ENCODE measurements around the gene FGD3.
A peak's percentile ranks its signal among the peaks of the same experiment; 100 is the strongest.

FGD3 gene

GRCh38 chr9:92934321-92934720 is 13.0 kb upstream of the FGD3 start:
- TF ChIP-seq EZH2phosphoT487 (conservative IDR thresholded peaks at IDR 0.05; ENCODE audit: low read length) (no peak), CTCF (IDR thresholded peaks at IDR 0.05; ENCODE audit: insufficient read depth, low read length, poor library complexity, severe bottlenecking) (no peak)
- Histone ChIP-seq H3K4me2 (ENCODE audit: low read depth, low read length, poor library complexity, severe bottlenecking) (no peak overlapping the region), H3F3A (ENCODE audit: insufficient read depth) (no peaks in the 10 kb centered on the region), H3K4me3 (ENCODE audit: insufficient read depth, low read length, poor library complexity, severe bottlenecking) (no peak overlapping the region), H3K27ac (ENCODE audit: low read depth, low read length) (no peak overlapping the region), H3K9me3 (ENCODE audit: insufficient read depth, low read length) (no peaks in the 10 kb centered on the region), H3K79me2 (ENCODE audit: insufficient read depth, low read length) (no peaks in the 10 kb centered on the region), H2AFZ (ENCODE audit: low read depth, low read length, severe bottlenecking) (peak overlapping the region; percentile 28), H3K27me3 (ENCODE audit: low read length) (no peaks in the 10 kb centered on the region), H4K20me1 (ENCODE audit: low read depth, low read length) (no peaks in the 10 kb centered on the region), H3K9ac (ENCODE audit: low read length) (no peak overlapping the region), H3K36me3 (ENCODE audit: low read length) (no peaks in the 10 kb centered on the region), H3K9me2 (replicated peaks; ENCODE audit: insufficient read depth, low read length) (no peaks in the 10 kb centered on the region)

GRCh38 chr9:92938025-92938424 is 9.3 kb upstream of the FGD3 start:
- H3K79me2 ChIP-seq (ENCODE audit: insufficient read depth, low read length) = no peaks in the 10 kb centered on the region
- no peak overlapping the region for H3K4me3 ChIP-seq (ENCODE audit: insufficient read depth, low read length, poor library complexity, severe bottlenecking)
- no peak overlapping the region for H3K4me2 ChIP-seq (ENCODE audit: low read depth, low read length, poor library complexity, severe bottlenecking)
- H3K27ac ChIP-seq (ENCODE audit: low read depth, low read length) = no peak overlapping the region
- H4K20me1 ChIP-seq (ENCODE audit: low read depth, low read length) = no peaks in the 10 kb centered on the region
- H3K27me3 ChIP-seq (ENCODE audit: low read length) = no peaks in the 10 kb centered on the region
- no peaks in the 10 kb centered on the region for H3K9me2 ChIP-seq (replicated peaks; ENCODE audit: insufficient read depth, low read length)
- H3F3A ChIP-seq (ENCODE audit: insufficient read depth) = no peaks in the 10 kb centered on the region
- TF ChIP-seq EZH2phosphoT487 (conservative IDR thresholded peaks at IDR 0.05; ENCODE audit: low read length) = no peak
- TF ChIP-seq CTCF (IDR thresholded peaks at IDR 0.05; ENCODE audit: insufficient read depth, low read length, poor library complexity, severe bottlenecking) = no peak
- no peak overlapping the region for H2AFZ ChIP-seq (ENCODE audit: low read depth, low read length, severe bottlenecking)
- no peaks in the 10 kb centered on the region for H3K9me3 ChIP-seq (ENCODE audit: insufficient read depth, low read length)
- no peaks in the 10 kb centered on the region for H3K36me3 ChIP-seq (ENCODE audit: low read length)
- H3K9ac ChIP-seq (ENCODE audit: low read length) = no peak overlapping the region

GRCh38 chr9:92941861-92942260 is 5.5 kb upstream of the FGD3 start:
- TF ChIP-seq CTCF (IDR thresholded peaks at IDR 0.05; ENCODE audit: insufficient read depth, low read length, poor library complexity, severe bottlenecking) (no peak), EZH2phosphoT487 (conservative IDR thresholded peaks at IDR 0.05; ENCODE audit: low read length) (no peak)

More at GRCh38 chr9:92941861-92942260, 5.5 kb upstream of the FGD3 start:
- Histone ChIP-seq H3K36me3 (ENCODE audit: low read length) (no peaks in the 10 kb centered on the region), H3K79me2 (ENCODE audit: insufficient read depth, low read length) (no peaks in the 10 kb centered on the region), H4K20me1 (ENCODE audit: low read depth, low read length) (no peaks in the 10 kb centered on the region), H3K27ac (ENCODE audit: low read depth, low read length) (no peak overlapping the region), H3K4me2 (ENCODE audit: low read depth, low read length, poor library complexity, severe bottlenecking) (no peak overlapping the region), H3K9me3 (ENCODE audit: insufficient read depth, low read length) (no peaks in the 10 kb centered on the region), H3F3A (ENCODE audit: insufficient read depth) (no peaks in the 10 kb centered on the region), H2AFZ (ENCODE audit: low read depth, low read length, severe bottlenecking) (no peak overlapping the region), H3K9ac (ENCODE audit: low read length) (no peak overlapping the region), H3K9me2 (replicated peaks; ENCODE audit: insufficient read depth, low read length) (no peaks in the 10 kb centered on the region), H3K27me3 (ENCODE audit: low read length) (no peaks in the 10 kb centered on the region), H3K4me3 (ENCODE audit: insufficient read depth, low read length, poor library complexity, severe bottlenecking) (no peak overlapping the region)

Data from SU-DHL-6 (cell line).